ENCODE data around the gene PLOD1.

PLOD1 gene

GRCh38 chr1:12019858-12020509 lies 85.5 kb downstream of the PLOD1 start:
- H3K4me3 ChIP-seq (ENCODE audit: low read length) = peak overlapping the region; percentile 39
- H3K4me1 ChIP-seq (ENCODE audit: control insufficient read depth, insufficient read depth, low read length) = no peaks in the 10 kb centered on the region
- H3K9me3 ChIP-seq (ENCODE audit: control insufficient read depth, low read length) = no peaks in the 10 kb centered on the region
- H3K9ac ChIP-seq (ENCODE audit: low read length) = peak overlapping the region; percentile 40
- no peaks in the 10 kb centered on the region for H3K27me3 ChIP-seq (ENCODE audit: control insufficient read depth, insufficient read depth, low read length)
- H3K36me3 ChIP-seq (ENCODE audit: control insufficient read depth, insufficient read depth, low read length) = no peaks in the 10 kb centered on the region

GRCh38 chr1:12021616-12022015 lies 87.1 kb downstream of the PLOD1 start:
- no peak overlapping the region for H3K9ac ChIP-seq (ENCODE audit: low read length)
- no peaks in the 10 kb centered on the region for H3K9me3 ChIP-seq (ENCODE audit: control insufficient read depth, low read length)
- no peaks in the 10 kb centered on the region for H3K27me3 ChIP-seq (ENCODE audit: control insufficient read depth, insufficient read depth, low read length)
- H3K4me1 ChIP-seq (ENCODE audit: control insufficient read depth, insufficient read depth, low read length) = no peaks in the 10 kb centered on the region
- no peak overlapping the region for H3K4me3 ChIP-seq (ENCODE audit: low read length)
- H3K36me3 ChIP-seq (ENCODE audit: control insufficient read depth, insufficient read depth, low read length) = no peaks in the 10 kb centered on the region

- Histone ChIP-seq H3K4me1 (ENCODE audit: control insufficient read depth, insufficient read depth, low read length) (no peaks in the 10 kb centered on the region), H3K9me3 (ENCODE audit: control insufficient read depth, low read length) (no peaks in the 10 kb centered on the region), H3K36me3 (ENCODE audit: control insufficient read depth, insufficient read depth, low read length) (no peaks in the 10 kb centered on the region), H3K27me3 (ENCODE audit: control insufficient read depth, insufficient read depth, low read length) (no peaks in the 10 kb centered on the region), H3K9ac (ENCODE audit: low read length) (no peak overlapping the region), H3K4me3 (ENCODE audit: low read length) (no peak overlapping the region)
Measured at GRCh38 chr1:12022036-12022435, 87.5 kb downstream of the PLOD1 start.
